Bronchial epithelial cell (primary cell): ENCODE results near the gene LRRC75B. TPM values are rescaled to one million over a fixed set of nuclear protein-coding genes. Genes with fewer than 3 reads are reported as not detected.
"Not testable (repeated sequence)": the region's sequence is repeated elsewhere in the genome, so short reads cannot be mapped to it uniquely, and the experiment has no call there.

Experiments used
- DNase-seq: peaks from one replicate; pipeline ENCODE4 v3.0.0-alpha.2; 2010; ENCODE audit warnings: low read depth
- FAIRE-seq: peaks from 2 replicates; lab custom pipeline; 2011; peaks lifted over from hg19 to GRCh38; lab: Jason Lieb, UNC
- H3K27me3 ChIP-seq: 2 replicates; pipeline ENCODE4 v1.5.1; 2011; ENCODE audit warnings: low read length; ENCODE audit not compliant: control insufficient read depth, insufficient read depth
- H3K36me3 ChIP-seq: 2 replicates; pipeline ENCODE4 v1.5.1; 2011; ENCODE audit warnings: low read length; ENCODE audit not compliant: control insufficient read depth, insufficient read depth
- H3K4me3 ChIP-seq: 2 replicates; pipeline ENCODE4 v1.5.1; 2011; ENCODE audit warnings: mild to moderate bottlenecking, low read depth, low read length, control low read depth
- CTCF ChIP-seq: IDR thresholded peaks from 2 replicates; pipeline ENCODE4 v1.5.1; 2011; ENCODE audit warnings: mild to moderate bottlenecking, moderate library complexity, low read length, control low read depth, inconsistent platforms; ENCODE audit not compliant: insufficient read depth, severe bottlenecking
- total RNA-seq: library from RNA; depleted of rRNA; stranded (reverse); fragments of >200 nt; gene quantifications from 2 replicates; pipeline ENCODE4 v1.2.1, GENCODE V29; 2014

The LRRC75B gene, protein sequence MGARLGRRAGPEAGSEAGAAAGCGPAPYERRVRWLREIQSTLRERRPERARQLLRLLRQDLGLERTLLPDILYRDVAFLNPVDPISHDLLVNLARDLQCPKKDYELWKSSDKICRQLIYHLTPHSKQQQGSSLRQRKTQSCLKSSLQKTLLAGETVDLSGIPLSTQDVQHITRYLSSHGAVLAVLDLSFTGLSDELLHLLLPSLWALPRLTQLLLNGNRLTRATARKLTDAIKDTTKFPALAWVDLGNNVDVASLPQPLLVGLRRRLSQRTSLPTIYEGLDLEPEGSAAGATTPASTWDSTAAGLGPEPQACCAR
- 4.2 and 5.5 TPM in 2 replicates for total RNA-seq

DNA sequence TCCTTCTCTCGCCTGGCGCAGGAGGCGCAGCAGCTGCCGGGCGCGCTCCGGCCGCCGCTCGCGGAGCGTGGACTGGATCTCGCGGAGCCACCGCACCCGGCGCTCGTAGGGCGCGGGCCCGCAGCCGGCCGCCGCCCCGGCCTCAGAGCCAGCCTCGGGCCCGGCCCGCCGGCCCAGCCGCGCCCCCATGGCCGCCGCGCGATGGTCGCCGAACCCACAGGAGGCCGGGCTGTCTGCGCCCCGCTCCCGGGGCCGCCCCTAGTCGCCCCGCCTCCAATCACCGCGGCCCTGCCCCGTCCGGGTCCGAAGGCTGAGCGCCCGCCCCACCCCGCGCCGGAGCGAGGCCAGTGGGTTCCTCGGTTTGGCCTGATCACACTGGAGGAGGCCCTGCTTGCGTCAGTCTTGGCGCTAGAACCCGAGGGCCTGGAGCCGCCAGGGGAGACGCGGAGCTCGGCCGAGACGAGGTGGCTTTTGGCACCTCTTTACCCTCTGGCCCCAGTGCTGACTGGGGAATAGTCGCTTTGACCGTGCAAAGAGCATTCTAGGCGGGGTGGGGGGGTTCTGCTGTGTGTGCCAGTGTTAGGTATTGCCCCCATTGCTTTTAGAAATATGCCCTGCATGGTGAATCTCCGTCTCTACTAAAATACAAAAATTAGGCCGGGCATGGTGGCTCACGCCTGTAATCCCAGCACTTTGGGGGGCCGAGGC, at the start of gene LRRC75B:
LRRC75B (minus strand) TSS at position 223 of the 708 bp plus-strand sequence; CDS start at position 189, 34 bp downstream.
- TF ChIP-seq CTCF: no peak
- no peak for FAIRE-seq
- DNase-seq: peak; percentile 59
- Histone ChIP-seq H3K4me3 (peak within 1 kb of the TSS; percentile 53), H3K27me3 (no peaks in the 10 kb centered on the region), H3K36me3 (peaks cover 4% of the 10 kb centered on the region)

DNA sequence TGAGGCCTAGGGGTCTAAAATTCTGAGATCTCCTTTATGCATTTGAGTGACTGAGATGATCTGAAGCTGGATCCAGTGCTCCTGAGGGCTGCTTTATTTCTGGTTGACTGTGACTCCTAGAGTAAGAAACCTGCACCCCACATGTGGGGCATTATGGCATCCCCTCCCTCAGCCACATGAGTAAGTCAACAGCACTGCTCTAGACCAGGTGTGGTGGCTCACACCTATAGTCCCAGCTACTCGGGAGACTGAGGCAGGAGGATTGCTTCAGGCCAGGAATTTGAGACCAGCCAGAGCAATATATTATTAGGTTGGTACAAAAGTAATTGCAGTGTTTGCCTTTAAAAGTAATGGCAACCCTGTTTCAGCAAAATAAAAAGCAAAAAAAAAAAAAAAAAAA, 49.4 kb upstream of the LRRC75B start:
- H3K4me3 ChIP-seq, DNase-seq, H3K27me3 ChIP-seq, FAIRE-seq, H3K36me3 ChIP-seq: not testable (repeated sequence)

- not testable (repeated sequence) for DNase-seq, H3K4me3 ChIP-seq, H3K36me3 ChIP-seq, FAIRE-seq, H3K27me3 ChIP-seq
Observed at GRCh38 chr22:24636513-24636912, 43.6 kb upstream of the LRRC75B start.

DNA sequence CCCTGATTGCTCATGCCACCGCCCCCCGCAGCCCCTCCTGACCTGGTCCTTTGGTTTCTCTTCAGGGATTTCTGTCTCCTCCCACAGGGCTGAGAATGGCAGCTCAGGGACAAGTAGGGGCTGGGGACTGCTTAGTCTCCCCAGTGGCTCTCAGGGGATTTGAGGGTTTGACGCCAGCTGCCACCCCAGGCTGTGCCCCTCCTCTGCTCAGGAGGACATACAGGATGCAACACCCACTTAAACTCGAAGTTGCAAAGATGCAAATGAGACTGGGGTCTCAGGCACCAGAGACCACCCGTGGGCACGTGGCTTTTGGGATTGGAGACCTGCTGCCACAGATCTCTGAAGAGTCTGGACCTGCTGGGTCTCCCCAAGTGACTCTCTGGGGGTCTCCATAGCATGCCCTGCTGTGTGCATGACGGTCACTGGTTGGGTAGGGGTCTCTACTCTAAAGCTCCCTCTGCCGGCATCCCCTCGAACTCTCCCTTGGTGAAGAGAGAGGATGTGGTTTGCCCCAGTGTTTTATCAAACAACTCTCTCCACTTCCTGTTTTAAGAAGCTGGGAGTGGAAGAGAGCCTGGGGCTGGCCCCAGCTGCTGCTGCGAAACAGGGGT, 42.0 kb upstream of the LRRC75B start:
- not testable (repeated sequence) for H3K27me3 ChIP-seq, DNase-seq, FAIRE-seq, H3K36me3 ChIP-seq, H3K4me3 ChIP-seq

- DNase-seq, FAIRE-seq, H3K27me3 ChIP-seq, H3K4me3 ChIP-seq, H3K36me3 ChIP-seq: not testable (repeated sequence)
Observed at GRCh38 chr22:24633231-24634023, 40.6 kb upstream of the LRRC75B start.

DNA sequence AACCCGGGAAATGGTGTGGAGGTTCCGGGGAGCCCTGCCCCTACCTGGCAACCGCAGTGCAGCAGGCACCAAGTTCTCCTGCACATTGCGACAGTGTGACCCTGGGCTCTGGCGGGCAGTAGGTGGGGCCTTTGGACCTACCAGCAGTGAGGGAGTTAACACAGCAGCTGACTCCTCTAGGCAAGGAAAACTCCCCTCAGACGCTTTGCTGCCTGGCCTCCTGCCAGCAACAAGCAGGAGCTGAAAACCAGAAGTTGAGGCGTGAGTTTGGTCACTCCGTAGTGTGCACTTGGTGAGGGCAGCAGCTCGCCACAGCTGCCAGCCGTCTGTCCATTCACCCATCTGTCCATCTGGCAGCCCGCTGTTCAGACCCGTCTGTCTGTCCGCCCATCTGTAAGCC, 39.8 kb upstream of the LRRC75B start:
- H3K36me3 ChIP-seq, H3K4me3 ChIP-seq, H3K27me3 ChIP-seq, FAIRE-seq, DNase-seq: not testable (repeated sequence)

GRCh38 chr22:24631430-24632122, 38.7 kb upstream of the LRRC75B start:
- not testable (repeated sequence) for DNase-seq, H3K4me3 ChIP-seq, H3K27me3 ChIP-seq, H3K36me3 ChIP-seq, FAIRE-seq

DNA sequence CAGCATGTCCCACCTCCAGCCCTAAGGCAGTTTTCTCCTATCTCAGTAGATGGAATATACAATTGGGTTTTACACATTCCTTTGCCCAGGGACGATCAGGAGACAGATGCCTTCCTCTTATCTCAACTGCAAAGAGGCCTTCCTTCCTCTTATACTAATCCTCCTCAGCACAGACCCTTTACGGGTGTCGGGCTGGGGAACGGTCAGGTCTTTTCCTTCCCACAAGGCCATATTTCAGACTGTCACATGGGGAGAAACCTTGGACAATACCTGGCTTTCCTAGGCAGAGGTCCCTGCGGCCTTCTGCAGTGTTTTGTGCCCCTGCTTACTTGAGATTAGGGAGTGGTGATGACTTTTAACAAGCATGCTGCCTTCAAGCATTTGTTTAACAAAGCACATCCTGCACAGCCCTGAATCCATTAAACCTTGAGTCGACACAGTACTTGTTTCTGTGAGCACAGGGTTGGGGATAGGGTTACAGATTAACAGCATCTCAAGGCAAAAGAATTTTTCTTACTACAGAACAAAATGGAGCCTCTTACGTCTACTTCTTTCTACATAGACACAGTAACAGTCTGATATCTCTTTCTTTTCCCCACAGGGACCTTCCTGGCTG, 38.0 kb upstream of the LRRC75B start:
- H3K36me3 ChIP-seq, DNase-seq, FAIRE-seq, H3K4me3 ChIP-seq, H3K27me3 ChIP-seq: not testable (repeated sequence)
